Pulmonary artery endothelial cell (primary cell): Measurements from ENCODE around the gene TEX9. TPM values are rescaled to one million over a fixed set of nuclear protein-coding genes. Genes with fewer than 3 reads are reported as not detected.
"Not testable (repeated sequence)": the region's sequence is repeated elsewhere in the genome, so short reads cannot be mapped to it uniquely, and the experiment has no call there.

ENCODE experiments used
- DNase-seq: peaks from one replicate; pipeline ENCODE4 v3.0.0-alpha.2; 2011; ENCODE audit warnings: low read depth, low spot score
- total RNA-seq: library from RNA; depleted of rRNA; stranded (reverse); fragments of >200 nt; gene quantifications from 2 replicates; pipeline ENCODE4 v1.2.3, GENCODE V29; 2014

The TEX9 gene
- total RNA-seq, 1 donor from 2014 or later = 1.6 TPM

DNA sequence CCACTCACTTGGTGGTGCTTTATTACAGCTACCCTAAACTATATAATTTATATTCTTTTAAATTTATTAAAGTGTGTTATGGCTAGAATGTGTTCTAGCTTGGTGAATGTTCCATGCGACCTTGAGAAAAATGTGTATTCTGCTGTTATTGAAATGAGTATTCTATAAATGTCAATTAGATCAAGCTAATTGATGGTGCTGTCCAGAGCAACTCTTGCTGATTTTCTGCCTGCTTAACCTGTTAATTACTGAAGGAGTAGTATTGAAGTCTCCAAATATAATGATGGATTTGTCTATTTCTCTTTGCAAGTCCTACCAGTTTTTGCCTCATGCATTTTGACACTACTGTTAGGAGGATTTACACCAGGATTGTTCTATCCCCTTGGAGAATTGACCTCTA lies 3.2 kb upstream of the TEX9 start:
- DNase-seq = no peak

DNA sequence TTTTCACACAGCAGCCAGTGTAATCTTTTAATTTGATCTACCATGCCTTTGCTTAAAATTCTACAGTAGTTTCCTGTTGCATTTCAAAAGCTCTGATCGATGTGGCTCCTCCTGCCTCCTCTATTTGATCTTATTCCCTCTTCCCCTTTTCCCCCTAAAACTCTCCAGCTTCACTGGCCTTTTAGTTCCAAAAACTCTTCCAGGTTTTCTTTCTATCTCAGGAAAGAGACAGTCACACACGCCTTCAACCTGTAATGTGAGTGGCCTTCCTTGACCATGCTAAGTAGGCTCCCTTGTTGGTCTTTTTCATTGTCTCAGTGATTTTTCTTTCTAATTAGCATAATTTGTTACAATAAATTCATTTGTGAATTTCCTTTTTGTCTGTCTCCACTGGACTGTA lies 985 bp downstream of the TEX9 start:
- no peak for DNase-seq

- no peak for DNase-seq
These were observed 1.9 kb downstream of the TEX9 start for GRCh38 chr15:56367156-56367555.

DNA sequence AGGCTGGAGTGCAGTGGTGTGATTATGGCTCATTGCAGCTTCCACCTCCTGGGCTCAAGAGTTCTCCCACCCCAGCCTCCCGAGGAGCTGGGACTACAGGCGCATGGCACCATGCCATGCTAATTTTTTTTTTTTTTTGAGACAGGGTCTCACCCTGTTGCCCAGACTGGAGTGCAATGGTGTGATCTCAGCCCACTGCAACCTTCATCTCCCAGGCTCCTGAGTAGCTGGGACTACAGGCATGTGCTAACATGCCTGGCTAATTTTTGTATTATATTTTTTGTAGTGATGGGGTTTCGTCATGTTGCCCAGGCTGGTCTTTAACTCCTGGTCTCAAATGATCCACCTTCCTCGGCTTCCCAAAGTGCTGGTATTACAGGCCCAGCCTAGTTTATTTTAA lies 4.0 kb downstream of the TEX9 start:
- no peak for DNase-seq

DNA sequence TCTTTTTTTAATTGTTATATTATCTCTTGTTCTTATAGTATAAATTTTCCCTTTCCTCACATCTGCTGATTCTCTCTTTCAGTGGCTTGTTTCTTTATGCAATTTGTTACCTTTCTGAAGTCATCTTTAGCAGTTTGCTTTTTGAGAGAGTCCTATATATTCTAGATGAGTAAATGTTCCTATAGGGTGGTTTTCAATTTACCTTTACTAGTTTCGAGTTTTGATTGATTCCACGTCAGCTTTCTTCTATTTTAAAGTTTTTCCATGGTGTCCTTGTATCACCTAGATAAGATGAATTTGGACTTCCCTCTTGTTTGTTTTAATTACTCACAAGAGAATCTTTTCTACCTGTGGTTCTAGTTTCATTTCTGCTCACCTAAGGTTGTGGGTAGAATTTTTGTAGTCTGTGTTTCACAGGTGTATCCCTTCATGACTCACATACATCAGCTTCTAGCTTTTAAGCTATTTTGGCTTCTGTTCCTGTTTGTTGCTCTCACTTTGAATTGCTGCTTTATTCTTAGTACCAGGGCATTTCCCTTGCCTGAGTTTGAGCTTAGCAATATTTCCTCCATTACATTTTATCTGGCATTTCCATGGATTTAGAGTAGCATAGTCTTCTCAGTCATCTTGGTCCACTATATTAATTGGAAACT lies 6.4 kb downstream of the TEX9 start:
- DNase-seq = no peak

DNA sequence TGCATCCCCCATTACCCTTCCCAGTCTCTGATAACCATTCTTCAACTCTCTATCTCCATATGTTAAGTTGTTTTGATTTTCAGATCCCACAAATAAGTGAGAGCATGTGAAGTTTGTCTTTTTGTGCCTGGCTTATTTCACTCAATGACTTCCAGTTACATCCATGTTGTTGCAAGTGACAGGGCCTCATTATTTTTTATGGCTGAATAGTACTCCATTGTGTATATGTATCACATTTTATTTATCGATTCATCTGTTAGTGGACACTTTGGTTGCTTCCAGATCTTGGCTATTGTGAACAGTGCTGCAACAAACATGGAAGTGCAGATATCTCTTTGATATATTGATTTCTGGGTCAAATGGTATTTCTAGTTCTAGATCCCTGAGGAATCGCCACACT lies 9.5 kb downstream of the TEX9 start:
- DNase-seq = not testable (repeated sequence)

DNA sequence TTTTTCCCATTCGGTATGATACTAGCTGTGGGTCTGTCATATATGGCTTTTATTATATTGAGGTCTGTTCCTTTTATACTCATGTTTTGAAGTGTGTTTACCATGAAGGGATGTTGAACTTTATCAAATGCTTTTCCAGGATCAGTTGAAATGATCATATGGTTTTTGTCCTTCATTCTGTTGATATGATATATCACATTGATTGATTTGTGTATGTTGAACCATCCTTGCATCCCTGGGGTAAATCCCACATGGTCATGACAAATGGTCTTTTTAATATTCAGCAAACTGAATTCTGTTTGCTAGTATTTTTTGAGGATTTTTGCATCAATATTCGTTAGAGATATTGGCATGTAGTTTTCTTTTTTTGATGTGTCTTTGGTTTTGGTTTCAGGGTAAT lies 12.6 kb downstream of the TEX9 start:
- DNase-seq = not testable (repeated sequence)

GRCh38 chr15:56383010-56383409 lies 17.8 kb downstream of the TEX9 start:
- DNase-seq = no peak

DNA sequence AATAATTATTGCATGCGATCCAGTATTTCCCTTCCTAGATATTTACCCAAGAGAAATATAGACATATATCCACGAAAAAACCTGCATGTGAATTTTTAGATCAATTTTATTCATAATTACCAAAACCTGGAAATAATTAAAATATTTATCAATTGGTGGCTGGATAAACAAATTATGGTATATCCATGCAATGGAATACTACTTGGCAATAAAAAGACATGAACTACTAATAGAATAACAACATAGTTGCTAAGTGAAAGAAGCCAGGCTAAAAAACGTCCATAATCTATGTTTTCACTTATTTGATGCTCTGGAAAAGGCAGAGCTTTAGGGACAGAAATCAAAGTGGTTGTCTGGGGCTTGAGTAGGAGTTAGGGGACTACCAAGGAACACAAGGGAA lies 20.7 kb downstream of the TEX9 start:
- DNase-seq = no peak

DNA sequence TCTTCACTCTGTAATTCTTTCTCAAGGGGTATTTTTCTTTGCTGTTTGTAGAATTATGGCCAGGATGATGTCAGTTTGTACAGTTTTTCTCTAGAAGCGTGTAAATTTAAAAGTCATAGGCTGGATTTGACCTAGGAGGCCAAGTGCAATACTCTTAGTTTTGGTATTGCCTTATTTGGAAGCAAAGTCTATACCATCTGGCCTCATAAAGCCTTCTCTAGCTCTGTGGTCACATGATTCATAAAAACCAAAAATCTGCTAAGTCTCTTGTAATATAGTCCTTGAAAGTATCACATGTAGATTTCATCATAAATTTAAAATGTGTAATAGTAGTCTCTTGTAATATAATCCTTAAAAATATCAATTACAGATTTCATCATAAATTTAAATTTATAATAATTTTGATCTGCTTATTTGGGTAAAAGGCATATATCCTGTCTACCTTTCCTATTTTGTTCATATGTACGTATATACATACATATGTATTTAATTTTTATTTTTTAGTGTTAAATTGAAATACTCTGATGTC lies 25.6 kb downstream of the TEX9 start:
- no peak for DNase-seq

DNA sequence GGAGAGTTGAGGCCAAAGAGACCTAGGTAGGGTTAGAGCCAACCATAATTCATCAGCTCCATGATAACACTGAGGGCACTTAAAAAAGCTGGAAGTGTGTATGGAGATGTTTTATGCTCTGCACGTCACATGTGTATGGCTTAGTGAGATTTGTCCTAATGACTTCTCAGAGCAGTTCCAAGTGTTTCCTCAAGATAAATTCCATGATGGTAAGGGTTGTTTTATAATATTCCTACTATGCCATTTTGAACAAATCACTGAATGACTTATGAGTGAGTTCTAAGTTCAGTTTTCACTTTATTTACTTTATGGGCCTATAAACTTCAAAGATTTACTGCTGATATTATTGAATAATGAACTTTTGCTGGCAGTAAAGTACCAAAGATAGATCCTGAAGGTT lies 28.1 kb downstream of the TEX9 start:
- DNase-seq = no peak

DNA sequence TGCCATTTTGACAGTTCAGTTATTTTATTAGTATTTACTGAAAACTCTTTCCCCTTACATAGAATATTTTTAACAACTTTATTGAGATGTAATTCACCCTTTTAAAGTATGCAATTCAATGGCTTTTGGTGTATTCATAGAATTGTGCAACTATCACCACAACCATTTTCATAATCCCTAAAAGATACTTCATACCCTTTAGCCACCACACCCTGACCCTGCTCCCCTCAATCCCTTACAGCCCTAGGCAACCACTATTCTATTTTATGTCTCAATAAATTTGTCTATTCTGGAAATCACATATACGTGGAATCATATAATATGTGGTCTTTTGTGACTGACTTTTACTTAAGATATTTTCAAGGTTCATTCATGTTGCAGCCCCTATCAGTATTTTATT lies 29.7 kb downstream of the TEX9 start:
- no peak for DNase-seq

- not testable (repeated sequence) for DNase-seq
These were observed 32.1 kb downstream of the TEX9 start for GRCh38 chr15:56397325-56397724.

DNA sequence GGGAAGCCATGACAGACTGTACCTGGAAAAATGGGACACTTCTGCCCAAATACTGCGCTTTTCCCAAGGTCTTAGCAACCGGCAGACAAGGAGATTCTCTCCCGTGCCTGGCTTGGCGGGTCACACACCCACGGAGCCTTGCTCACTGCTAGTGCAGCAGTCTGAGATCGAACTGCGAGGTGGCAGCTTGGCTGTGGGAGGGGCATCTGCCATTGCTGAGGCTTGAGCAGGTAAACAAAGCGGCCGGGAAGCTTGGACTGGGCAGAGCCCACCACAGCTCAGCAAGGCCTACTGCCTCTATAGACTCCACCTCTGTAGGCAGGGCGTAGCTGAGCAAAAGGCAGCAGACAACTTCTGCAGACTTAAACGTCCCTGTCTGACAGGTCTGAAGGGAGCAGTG lies 34.0 kb downstream of the TEX9 start:
- not testable (repeated sequence) for DNase-seq

- no peak for DNase-seq
These were observed 45.5 kb downstream of the TEX9 start for GRCh38 chr15:56410721-56411120.

DNA sequence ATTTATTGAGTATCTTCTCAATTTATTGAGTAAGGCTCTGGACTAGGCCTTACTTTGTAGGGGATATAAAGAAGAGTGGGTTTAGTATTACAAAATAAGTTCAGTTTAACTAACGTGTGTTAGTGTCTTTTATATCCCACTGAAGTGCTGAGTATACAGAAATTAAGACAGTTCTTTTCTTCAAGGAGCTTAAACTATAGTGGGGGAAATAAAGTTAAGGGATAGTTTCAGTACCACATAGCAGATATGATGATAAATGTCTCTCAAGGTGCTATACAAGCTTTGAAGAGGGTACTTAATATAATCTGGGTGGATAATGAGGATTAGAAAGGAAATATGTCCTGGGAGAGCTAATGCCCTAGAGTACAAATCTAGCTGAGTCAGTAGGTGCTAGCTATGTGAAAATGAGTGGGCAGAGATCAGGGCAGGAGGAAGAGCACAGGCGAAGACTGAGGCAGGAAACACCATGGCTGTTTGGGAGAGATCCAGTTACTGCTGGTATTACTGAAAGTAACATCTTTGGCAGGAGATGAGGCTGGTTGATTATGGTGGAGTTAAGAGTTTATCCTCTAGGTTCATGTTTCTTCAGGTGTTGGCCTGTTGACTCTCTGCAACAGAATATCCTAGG lies 46.0 kb downstream of the TEX9 start:
- DNase-seq = no peak

GRCh38 chr15:56413114-56413733 lies 48.0 kb downstream of the TEX9 start:
- not testable (repeated sequence) for DNase-seq

GRCh38 chr15:56425276-56425675 lies 60.0 kb downstream of the TEX9 start:
- DNase-seq = no peak

DNA sequence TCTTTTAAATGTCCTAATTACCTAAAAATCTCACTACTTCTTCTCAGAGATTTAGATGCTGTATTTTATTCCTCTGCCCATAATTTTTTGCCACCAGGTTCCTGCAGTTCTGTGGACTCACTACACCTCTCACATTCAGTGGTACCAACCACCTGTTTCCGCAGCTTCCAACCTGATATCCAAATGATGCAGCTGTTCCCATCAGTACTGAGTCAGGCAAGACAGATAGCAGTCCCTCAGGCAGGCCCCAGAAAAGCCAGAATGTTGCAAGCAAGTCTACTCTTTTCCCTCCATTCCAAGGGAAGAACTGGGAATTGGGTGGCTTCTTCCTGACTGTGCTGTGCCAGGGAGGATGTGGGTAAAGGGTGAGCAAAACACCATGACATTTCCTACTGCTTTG lies 60.8 kb downstream of the TEX9 start:
- DNase-seq = no peak

GRCh38 chr15:56428821-56429458 lies 63.7 kb downstream of the TEX9 start:
- DNase-seq = peak; percentile 2

DNA sequence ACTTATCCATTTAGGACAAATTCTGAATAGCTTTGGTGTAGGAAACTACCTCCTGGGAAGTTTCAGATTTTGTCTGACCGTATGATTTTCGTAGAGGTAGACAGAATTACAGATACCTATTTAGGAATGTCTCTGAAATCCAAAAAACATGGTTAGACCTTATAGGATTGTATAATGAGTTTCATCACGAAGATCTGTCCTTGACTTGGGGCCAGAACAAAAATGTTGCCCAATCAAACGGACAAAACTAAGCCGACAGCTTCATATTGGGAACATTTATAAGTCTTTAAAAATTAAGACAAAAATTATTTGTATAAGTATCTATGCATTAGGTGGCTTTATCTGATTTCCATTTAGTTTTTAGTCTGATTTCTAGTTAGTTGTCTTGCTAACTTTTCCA lies 67.1 kb downstream of the TEX9 start:
- no peak for DNase-seq

- DNase-seq = no peak
These were observed 75.1 kb downstream of the TEX9 start for GRCh38 chr15:56440214-56440770.
